CD4-positive, alpha-beta T cell treated with Interleukin-4 for 4 hours (primary cell): Measurements from ENCODE around the gene CBLN3.

ENCODE experiments used
- DNase-seq: peaks from one replicate; pipeline ENCODE4 v3.0.0-alpha.2; 2020

Gene CBLN3

DNA sequence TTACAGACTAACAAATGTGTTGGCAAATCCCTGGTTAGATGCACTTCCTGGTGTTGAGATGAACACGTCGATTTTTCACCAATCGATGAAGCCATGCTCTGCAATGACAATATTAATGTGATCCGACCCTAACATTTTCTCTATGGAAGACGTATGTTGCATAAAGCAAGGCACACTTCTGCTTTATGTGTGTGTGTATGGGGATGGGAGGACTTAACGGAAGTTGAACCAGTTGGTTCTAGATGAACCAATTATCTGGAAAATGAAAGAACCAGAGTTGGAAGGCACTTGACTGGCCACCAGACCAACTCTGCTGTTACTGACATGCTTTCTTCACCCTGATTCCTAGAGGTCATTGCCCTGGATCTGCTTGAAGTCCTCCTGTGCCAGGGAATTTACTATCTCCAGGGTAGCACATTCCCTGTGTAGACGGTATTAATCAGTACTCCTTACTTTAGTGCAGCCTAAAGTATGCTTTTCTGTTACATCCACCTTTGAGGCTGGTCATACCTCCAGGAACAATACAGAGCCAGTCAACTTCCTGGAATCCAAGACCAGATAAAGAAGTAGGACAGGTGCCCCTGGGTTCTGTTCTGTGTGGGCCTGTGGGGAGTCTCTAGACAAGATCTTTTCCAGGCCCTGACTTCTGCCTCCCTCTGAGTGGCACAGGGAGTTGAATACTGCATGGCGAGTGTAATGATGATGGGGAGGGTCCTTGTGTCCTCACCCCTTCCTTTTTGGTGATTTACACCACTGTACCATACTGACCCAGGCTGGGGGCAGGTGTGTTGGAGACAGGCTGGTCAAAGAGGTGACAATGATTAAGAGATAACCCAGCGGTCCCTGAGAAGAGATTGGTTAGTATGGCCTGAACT lies 9.0 kb upstream of the CBLN3 start:
- no peak for DNase-seq

- DNase-seq: no peak
These were observed 8.2 kb upstream of the CBLN3 start for GRCh38 chr14:24437736-24438067.

- no peak for DNase-seq
These were observed 7.7 kb upstream of the CBLN3 start for GRCh38 chr14:24437020-24437735.

DNA sequence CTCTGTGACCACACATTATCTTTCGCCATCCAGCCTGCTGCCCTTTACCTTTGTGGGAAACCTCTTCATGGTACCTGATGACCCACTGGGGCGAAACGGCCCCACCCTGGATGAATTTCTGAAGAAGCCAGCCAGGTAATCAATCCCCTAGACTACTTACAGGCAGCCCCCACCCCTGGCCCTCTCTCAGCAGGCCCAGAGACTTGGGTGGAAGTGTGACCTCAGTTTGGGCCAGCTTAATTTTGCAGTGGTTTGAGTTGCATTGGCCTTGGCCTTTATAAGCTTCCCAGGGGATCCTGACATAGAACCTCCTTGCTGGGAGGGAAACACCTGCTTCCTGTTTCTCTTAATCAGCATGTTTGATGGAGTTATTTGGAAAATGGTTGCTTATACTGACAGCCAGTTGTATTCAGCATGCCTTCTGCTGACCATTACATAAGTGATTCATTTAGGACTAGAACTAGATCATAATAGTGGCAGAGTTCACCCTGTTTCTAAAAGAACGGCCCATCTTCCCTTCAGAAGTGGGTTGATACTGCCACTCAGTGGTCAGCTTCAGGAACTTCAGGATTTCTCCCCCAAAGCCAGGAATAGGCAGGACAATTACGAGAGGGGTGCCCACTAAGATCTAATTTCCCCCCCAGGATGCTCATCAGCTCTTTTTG lies 7.0 kb upstream of the CBLN3 start:
- DNase-seq: peak; percentile 58

DNA sequence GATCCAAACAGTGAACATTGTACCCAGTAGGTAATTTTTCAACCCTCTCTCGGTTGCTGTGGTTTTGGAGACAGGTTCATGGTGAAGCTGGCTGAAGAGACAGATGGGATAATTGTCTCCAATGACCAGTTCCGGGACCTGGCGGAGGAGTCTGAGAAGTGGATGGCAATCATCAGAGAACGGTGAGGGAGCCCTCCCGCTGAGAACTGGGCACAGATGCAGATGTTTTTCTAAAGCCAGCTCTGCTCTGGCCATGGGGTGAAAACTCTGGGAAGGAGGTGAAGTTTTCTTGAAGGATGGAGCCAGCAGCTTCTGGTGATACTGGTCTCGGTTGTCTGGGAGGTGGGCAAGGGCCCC lies 6.5 kb upstream of the CBLN3 start:
- no peak for DNase-seq

DNA sequence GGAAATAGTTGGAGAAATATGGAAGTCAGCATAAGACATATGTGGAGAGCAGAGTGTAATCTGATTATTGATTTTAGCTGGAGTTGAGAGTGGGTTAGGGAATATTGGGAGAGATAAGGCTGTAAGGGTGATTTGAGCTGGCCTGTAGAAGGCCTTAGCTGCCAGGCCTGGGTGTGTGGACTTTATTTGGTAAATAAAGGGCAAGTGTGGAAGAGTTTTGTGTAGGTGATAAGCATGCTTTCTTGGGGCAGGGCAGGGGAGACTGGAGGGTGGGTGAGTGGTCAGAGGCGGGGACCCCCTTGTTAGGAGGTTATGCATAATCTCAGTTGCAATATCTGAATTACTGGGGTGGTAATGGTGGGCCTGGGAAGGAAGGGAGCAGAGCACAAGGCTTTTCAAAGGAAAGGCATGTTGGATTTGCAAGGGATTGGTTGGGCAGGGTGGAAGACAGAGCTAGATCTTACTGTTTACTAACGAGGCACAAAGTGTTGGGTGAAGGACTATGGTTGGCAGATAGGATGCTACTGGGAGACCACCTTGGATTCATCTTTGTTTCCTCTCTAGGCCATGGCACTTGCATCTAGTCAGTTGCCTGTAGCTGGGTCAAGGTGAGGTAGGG lies 5.8 kb upstream of the CBLN3 start:
- no peak for DNase-seq

- no peak for DNase-seq
These were observed 5.2 kb upstream of the CBLN3 start for GRCh38 chr14:24434676-24435075.

GRCh38 chr14:24434036-24434435 lies 4.6 kb upstream of the CBLN3 start:
- no peak for DNase-seq

- no peak for DNase-seq
These were observed 3.0 kb upstream of the CBLN3 start for GRCh38 chr14:24432259-24433131.

- DNase-seq: peak; percentile 89
These were observed 2.2 kb upstream of the CBLN3 start for GRCh38 chr14:24431569-24432258.

GRCh38 chr14:24430682-24431568 lies 1.5 kb upstream of the CBLN3 start:
- DNase-seq: peak; percentile 74

DNA sequence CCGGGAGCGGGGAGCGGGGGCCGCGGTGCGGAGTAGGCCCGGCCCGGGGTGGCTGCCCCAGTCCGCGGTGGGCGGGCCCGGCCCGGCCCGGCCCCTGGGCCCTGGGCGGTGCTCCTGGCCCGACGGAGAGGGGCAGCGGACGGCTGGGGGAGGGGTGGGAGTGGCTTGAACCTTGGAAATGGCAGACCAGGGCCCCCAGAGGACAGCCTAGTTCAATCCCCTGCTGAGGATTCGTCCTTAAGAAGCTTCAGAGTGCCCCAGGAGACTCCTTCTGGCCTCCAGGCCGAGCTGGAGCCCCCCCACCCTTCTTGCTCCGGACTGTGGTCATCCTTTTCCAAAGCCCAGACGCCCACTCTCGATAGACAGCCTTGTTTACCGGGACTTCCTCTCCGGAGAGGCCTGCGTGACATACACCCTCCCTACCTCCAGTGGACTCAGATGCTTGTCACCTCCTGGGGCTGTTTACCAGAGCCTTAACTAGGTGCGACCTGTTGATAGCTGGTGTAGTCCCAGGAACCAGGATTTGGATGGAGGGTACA lies 744 bp upstream of the CBLN3 start:
- DNase-seq: peak; percentile 55

GRCh38 chr14:24428628-24429394 lies 657 bp downstream of the CBLN3 start:
- DNase-seq: no peak

GRCh38 chr14:24427537-24428508 lies 1.6 kb downstream of the CBLN3 start:
- DNase-seq: no peak

- DNase-seq: no peak
These were observed 2.4 kb downstream of the CBLN3 start for GRCh38 chr14:24426912-24427536.

DNA sequence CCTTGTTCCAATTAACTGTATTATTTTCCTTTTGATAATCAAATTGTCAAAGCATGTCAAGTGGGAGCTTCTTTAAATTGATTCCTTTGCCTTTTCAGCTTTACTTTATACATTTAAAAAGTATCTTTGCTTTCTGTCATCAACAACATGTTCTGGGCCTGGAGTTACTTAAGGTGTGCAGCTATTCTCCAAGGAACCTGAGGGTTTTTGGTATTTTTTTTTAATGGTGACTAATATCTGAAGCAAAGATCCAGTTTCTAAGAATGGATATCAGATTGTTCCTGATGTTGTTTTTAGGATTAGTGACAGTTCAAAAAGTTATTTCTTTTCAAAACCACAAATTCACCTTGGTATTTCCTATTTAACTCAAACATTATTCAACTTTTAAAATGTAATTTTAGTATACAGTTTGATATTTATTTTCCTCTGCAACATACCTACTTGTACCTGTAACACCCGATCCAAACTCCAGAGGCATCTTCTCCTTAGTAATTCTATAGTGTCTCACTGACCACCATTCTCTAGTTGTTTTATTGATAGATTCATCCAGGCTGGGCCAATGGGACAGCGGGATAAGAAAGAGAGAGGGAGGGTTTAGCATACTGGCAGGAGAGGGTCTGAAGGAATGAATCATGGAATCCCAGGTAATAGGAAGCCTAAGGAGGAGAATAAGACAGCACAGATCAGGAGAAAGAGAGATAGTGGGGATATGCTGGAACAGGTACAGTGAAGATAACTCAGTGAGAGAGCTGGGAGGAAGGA lies 3.1 kb downstream of the CBLN3 start:
- DNase-seq: no peak

DNA sequence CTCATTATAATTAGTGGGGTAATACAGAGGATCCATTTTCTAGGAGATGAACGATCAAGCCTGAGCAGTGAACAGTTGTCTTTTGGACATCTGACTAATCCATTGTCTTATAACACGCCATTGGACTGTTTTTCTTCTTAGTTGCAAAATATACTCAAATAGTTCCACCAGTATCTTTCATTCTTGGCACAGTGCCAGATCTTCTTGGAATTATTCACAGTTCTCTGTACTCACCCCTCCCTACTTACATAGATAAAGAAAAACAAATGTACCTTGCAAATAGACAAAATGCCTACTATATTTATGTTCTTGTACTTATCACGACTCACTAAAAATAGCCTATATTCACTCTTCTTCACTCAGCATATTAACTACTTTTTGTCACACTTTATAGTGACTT lies 3.8 kb downstream of the CBLN3 start:
- peak; percentile 67 for DNase-seq
